Mucosa of stomach (tissue), 1 donor: ENCODE results near the gene CDC14A.

Experiments
- H3K27me3 ChIP-seq: one replicate; pipeline ENCODE4 v1.7.0; 2013; ENCODE audit warnings: mild to moderate bottlenecking, low read length; ENCODE audit not compliant: control insufficient read depth, insufficient read depth
- H3K36me3 ChIP-seq: one replicate; pipeline ENCODE4 v1.7.0; 2013; ENCODE audit warnings: low read length; ENCODE audit not compliant: control insufficient read depth, insufficient read depth
- H3K4me1 ChIP-seq: one replicate; pipeline ENCODE4 v1.7.0; 2013; ENCODE audit warnings: mild to moderate bottlenecking, low read length; ENCODE audit not compliant: control insufficient read depth, insufficient read depth
- H3K4me3 ChIP-seq: one replicate; pipeline ENCODE4 v1.7.0; 2013; ENCODE audit warnings: low read length
- H3K9ac ChIP-seq: one replicate; pipeline ENCODE4 v1.7.0; 2013; ENCODE audit warnings: mild to moderate bottlenecking, low read length, moderate library complexity
- H3K9me3 ChIP-seq: one replicate; pipeline ENCODE4 v1.7.0; 2013; ENCODE audit warnings: mild to moderate bottlenecking, low read length, moderate library complexity; ENCODE audit not compliant: control insufficient read depth
- donor health status: Pancreatic carcinoma.

CDC14A gene

DNA sequence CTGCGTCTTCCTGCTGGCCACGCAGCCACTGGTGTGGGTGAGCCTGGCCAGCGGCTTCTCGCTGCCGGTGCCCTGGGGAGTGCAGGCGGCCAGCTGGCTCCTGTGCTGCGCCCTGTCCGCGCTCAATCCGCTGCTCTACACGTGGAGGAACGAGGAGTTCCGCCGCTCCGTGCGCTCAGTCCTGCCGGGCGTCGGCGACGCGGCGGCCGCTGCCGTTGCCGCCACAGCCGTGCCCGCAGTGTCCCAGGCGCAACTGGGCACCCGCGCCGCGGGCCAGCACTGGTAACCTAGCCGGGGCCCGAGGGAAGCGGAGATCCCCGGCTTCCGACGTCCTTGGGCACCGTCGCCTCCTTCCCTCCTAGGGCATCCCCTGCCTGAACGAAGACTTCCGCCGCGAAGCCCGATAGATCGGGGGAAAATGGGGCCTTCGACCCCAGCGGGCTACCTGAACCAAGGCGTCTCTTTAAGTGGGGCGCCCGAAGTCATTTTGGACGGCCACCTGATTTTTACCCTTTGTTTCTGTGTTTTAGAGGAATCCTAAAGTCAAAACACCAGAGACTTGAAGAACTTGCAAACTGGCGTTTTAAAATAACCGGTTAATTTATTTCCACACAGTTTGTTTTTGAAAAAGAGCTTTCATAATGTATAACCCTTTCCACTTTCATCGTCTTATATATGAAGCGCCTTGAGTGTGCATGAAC lies 187.7 kb downstream of the CDC14A start:
- Histone ChIP-seq H3K4me1 (peaks cover 6% of the 10 kb centered on the region), H3K27me3 (peaks cover 51% of the 10 kb centered on the region), H3K36me3 (no peaks in the 10 kb centered on the region), H3K9ac (no peak overlapping the region), H3K4me3 (no peak overlapping the region), H3K9me3 (no peaks in the 10 kb centered on the region)

DNA sequence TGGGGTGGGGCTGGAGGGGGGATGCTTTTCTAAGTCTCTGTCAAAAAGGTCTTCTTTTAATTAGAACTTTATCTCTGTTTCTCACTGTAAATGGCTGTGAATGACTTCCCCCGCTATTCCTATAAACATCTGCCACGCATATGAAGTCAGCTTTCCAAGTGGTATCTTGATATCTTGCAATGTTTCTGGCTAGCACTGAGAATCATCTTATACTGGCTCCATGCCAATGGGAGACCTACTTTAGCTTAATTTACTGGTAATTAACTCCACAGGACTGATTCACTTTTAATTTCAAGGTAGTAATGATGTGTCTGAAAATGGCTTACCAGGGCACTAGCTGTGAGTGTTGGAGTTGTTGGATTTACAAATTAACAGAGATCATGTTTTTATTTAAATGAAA lies 190.0 kb downstream of the CDC14A start:
- Histone ChIP-seq H3K4me3 (no peak overlapping the region), H3K9me3 (no peaks in the 10 kb centered on the region)

DNA sequence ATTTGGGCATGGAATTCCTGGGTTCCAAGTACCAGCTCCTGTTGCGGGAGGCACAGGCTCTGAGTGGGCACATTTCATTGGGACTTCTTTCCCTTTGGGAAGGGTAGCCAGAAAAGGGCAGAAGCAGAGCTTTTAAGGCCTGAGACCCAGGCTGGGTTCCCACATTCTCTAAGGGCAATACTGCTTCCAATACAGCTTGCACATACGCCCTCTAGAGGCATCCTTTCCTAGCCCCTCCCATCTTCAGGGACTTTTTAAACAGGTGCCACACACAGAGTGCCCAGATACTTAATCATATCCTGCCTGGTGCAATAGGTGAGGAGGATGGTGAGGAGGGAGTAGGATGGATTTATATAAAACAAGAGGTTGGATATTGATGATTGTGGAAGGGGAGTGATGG lies 191.3 kb downstream of the CDC14A start:
- H3K4me1 ChIP-seq, result peaks cover 6% of the 10 kb centered on the region
- peaks cover 28% of the 10 kb centered on the region for H3K27me3 ChIP-seq
- H3K4me3 ChIP-seq, result no peak overlapping the region
- H3K9ac ChIP-seq, result no peak overlapping the region
- no peaks in the 10 kb centered on the region for H3K9me3 ChIP-seq
- no peaks in the 10 kb centered on the region for H3K36me3 ChIP-seq

More for the DNA sequence above, 190.0 kb downstream of the CDC14A start:
- H3K27me3 ChIP-seq, result peaks cover 42% of the 10 kb centered on the region
- H3K9ac ChIP-seq, result no peak overlapping the region
- no peaks in the 10 kb centered on the region for H3K36me3 ChIP-seq
- peaks cover 6% of the 10 kb centered on the region for H3K4me1 ChIP-seq

DNA sequence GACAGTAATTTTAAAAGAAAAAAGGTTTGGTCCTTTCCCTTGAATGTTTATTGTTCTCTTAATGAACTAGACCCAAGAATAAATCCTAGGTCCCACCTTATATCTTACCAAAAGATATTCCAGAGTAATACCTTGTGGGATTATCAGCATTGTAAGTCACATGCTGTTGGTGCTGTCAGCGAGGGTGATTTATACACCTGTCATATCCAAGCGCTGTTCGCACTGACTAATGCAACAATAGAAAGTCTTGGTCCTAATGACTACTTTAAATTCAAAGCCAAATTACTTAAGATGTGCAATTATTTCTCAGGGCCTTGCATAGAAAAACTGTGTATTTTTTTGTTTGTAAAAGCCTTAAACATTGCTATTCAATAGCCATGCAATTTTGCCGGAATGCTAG lies 192.5 kb downstream of the CDC14A start:
- Histone ChIP-seq H3K4me3 (no peak overlapping the region), H3K9me3 (no peaks in the 10 kb centered on the region), H3K4me1 (no peaks in the 10 kb centered on the region), H3K36me3 (no peaks in the 10 kb centered on the region), H3K27me3 (peaks cover 20% of the 10 kb centered on the region), H3K9ac (no peak overlapping the region)

DNA sequence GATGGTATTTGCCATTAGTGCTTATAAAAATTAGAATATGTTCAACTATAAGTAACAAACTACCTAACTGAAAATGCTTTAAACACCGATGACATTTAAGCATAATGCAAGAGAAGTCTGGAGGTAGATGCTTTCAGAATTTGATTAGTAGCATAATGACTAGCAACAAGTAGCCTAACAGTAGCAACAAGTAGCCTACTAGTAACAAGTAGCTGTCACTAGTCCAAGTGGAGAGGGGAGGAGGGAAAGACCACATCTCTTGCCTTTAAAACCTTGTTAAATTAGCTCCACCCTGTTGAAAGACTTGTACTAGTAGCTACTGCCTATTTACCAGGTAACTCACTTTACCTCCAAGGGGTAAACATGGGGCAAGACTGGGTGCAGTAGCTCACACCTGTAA lies 193.5 kb downstream of the CDC14A start:
- Histone ChIP-seq H3K9me3 (no peaks in the 10 kb centered on the region), H3K4me1 (no peaks in the 10 kb centered on the region), H3K4me3 (no peak overlapping the region)

DNA sequence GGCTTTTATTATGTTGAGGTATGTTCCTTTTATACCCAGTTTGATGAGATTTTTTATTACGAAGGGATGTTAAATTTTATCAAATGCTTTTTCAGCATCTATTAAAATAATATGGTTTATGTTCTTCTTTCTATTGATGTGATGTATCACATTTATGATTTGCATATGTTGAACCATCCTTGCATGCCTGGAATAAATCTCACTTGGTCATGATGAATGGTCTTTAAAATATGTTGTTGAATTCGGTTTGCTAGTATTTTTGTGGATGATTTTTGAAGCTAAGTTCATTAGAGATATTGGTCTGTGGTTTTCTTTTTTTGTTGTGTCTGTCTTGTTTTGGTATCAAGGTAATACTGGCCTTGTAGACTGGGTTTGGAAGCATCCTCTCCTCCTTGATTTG lies 199.7 kb downstream of the CDC14A start:
- no peaks in the 10 kb centered on the region for H3K36me3 ChIP-seq
- H3K4me3 ChIP-seq, result no peak overlapping the region
- no peaks in the 10 kb centered on the region for H3K9me3 ChIP-seq
- H3K27me3 ChIP-seq, result no peaks in the 10 kb centered on the region
- no peaks in the 10 kb centered on the region for H3K4me1 ChIP-seq
- H3K9ac ChIP-seq, result no peak overlapping the region

More for the DNA sequence above, 193.5 kb downstream of the CDC14A start:
- Histone ChIP-seq H3K27me3 (peaks cover 10% of the 10 kb centered on the region), H3K9ac (no peak overlapping the region), H3K36me3 (no peaks in the 10 kb centered on the region)

DNA sequence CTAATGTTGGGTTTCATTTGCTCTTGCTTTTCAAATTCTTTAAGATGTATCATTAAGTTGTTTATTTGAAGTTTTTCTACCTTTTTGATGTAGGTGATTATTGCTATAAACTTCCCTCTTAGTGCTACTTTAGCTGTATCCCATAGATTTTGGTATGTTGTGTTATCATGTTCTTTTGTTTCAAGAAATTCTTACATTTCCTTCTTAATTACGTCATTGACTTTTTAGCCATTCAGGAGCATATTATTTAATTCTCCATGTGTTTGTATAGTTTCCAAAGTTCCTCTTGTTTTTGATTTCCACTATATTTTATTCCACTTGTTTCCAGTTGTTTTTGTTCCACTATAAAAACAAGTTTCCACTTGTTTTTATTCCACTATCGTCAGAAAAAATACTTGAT lies 200.6 kb downstream of the CDC14A start:
- no peaks in the 10 kb centered on the region for H3K9me3 ChIP-seq
- no peaks in the 10 kb centered on the region for H3K27me3 ChIP-seq
- H3K4me1 ChIP-seq, result no peaks in the 10 kb centered on the region
- no peak overlapping the region for H3K9ac ChIP-seq
- H3K4me3 ChIP-seq, result no peak overlapping the region
- no peaks in the 10 kb centered on the region for H3K36me3 ChIP-seq

DNA sequence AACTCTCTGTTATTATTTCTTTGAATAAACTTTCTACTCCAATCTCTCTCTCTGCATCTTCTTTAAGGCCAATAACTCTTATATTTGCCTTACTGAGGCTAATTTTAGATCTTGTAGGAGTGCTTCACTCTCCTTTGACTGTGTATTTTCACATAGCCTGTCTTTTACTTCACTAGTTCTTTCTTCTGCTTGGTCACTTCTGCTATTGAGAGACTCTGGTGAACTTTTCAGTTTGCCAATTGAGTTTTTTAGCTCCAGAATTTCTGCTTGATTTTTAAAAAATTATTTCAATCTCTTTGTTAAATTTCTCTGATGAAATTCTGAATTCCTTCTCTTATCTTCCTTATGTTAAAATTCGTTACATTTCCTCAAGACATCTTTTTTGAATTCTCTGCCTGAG lies 203.9 kb downstream of the CDC14A start:
- Histone ChIP-seq H3K4me1 (no peaks in the 10 kb centered on the region), H3K4me3 (no peak overlapping the region), H3K36me3 (no peaks in the 10 kb centered on the region), H3K9me3 (no peaks in the 10 kb centered on the region), H3K27me3 (no peaks in the 10 kb centered on the region), H3K9ac (no peak overlapping the region)

DNA sequence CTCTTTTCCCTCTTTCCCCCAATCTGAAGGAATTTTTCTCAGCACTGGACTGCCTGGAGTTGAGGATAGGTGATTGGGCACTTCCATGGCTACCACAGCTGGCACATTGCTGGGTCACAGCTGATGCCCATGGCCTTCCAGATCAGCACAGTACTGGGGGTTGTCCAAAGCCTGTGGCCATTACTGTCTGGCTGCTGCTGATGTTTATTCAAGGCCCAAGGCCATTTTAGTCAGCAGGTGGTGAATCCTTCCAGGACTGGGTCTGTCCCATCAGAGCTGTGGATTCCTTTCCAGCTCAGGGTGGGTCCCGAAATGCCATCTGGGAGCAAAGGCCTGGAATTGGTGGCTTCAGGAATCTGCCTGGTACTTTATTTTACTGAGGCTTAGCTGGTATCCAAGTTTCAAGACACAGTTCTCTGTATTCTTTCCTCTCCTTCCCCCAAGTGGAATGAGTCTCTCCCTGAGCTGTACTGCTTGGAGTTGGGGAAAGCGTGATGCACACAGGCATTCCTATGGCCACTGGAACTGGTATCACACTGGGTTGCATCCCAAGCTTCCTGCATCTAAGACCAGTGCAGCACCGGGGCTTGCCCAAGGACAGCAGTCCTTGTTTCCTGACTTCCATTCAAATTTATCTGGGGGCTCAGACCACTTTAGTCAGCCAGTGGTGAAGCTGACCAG lies 204.8 kb downstream of the CDC14A start:
- Histone ChIP-seq H3K27me3 (no peaks in the 10 kb centered on the region), H3K9me3 (no peaks in the 10 kb centered on the region), H3K36me3 (no peaks in the 10 kb centered on the region), H3K4me3 (no peak overlapping the region), H3K9ac (no peak overlapping the region), H3K4me1 (no peaks in the 10 kb centered on the region)

DNA sequence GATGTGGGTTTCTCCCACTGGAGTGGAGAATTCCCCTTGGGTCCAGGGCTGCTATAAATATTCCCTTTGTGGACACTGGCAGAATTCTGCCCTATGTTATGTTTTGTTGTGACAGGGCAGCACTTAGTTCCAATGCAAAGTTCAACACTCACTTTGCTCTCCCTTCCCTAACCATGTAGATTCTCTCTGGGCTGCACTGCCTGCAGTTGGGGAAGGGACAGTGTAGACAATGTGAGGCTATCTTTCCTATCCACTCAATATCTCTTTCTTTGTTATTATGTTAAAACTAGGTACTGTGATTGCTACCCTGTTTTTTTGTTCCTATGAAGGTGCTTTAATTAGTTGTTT lies 205.3 kb downstream of the CDC14A start:
- H3K4me1 ChIP-seq, result no peaks in the 10 kb centered on the region
- H3K4me3 ChIP-seq, result no peak overlapping the region
- H3K27me3 ChIP-seq, result no peaks in the 10 kb centered on the region
- no peaks in the 10 kb centered on the region for H3K9me3 ChIP-seq
- H3K36me3 ChIP-seq, result no peaks in the 10 kb centered on the region
- H3K9ac ChIP-seq, result no peak overlapping the region

DNA sequence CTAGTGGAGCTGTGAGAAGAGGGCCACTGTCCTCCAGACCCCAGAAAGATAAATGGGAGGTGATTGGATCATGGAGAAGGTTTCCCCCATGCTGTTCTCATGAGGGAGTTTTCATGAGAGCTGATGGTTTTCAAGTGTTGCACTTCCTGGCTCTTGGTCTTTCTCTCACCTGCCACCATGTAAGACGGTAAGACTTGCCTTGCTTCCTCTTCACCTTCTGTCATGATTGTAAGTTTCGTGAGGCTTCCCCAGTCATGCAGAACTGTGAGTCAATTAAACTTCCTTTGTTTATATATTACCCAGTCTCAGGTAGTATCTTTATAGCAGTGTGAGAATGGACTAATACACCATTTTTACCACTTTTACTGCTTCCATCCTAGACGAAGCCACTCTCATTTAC lies 213.2 kb downstream of the CDC14A start:
- Histone ChIP-seq H3K4me3 (no peak overlapping the region), H3K9ac (no peak overlapping the region), H3K36me3 (no peaks in the 10 kb centered on the region), H3K9me3 (no peaks in the 10 kb centered on the region), H3K4me1 (no peaks in the 10 kb centered on the region), H3K27me3 (no peaks in the 10 kb centered on the region)

DNA sequence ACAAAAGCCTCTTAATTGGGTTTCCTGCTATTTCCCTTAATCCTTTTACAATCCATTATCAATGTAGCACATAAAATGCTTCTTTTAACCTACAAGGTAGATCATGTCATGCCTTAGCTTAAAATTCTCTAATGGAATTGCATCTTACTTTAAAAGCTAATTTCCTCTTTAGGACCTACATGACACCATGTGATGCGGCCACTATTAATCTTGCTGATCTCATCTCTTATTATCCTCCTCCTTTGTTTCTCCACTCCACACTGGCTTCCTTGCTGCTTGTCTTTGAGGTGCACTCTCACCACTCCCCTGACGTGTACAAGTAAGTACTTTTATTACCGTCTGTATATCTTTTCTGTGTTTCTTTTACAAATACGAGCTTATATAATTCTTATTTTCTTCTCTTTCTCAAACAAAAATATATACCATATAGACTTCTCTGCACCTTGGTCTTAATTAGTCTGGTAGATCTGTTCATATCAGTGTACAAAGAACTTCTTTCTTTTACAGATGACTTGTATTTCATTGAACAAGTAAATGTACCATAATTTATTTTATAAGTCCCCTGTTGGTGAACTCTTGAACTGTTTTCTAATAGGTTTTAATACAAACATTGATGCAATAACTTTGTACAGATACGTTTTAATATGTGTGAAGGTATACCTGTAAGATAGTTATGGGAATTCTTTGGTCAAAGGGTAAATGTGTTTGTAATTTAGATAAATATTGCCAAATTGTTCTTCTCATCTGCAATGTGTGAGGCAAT lies 213.8 kb downstream of the CDC14A start:
- no peak overlapping the region for H3K9ac ChIP-seq
- no peaks in the 10 kb centered on the region for H3K36me3 ChIP-seq

More for the DNA sequence above, 213.8 kb downstream of the CDC14A start:
- Histone ChIP-seq H3K4me3 (no peak overlapping the region), H3K4me1 (no peaks in the 10 kb centered on the region), H3K27me3 (no peaks in the 10 kb centered on the region), H3K9me3 (no peaks in the 10 kb centered on the region)
